SK-N-SH treated with all-trans-retinoic acid at 6 μM for 48 hours (cell line): ENCODE data around the gene NGEF.

ENCODE experiments used
- ATAC-seq: fragments of 200-7000 bp; cut with Tn5 transposase; 3 replicates; pipeline ENCODE4 v1.9.1; 2020; ENCODE audit warnings: mild to moderate bottlenecking, moderate library complexity
- ARNTL ChIP-seq: fragments of 450-650 bp; formaldehyde crosslinking; IDR thresholded peaks from 2 replicates; pipeline ENCODE4 v1.5.0; 2020; ENCODE audit warnings: low read depth, mild to moderate bottlenecking, moderate library complexity, borderline replicate concordance
- BACH2 ChIP-seq: fragments of 250-450 bp; sonication (Bioruptor Pico); IDR thresholded peaks from 2 replicates; pipeline ENCODE4 v1.9.0; 2021; ENCODE audit warnings: mild to moderate bottlenecking, borderline replicate concordance
- CSDC2 ChIP-seq: fragments of 250-450 bp; sonication (Bioruptor Pico); IDR thresholded peaks from 2 replicates; pipeline ENCODE4 v1.5.0; 2020; ENCODE audit warnings: mild to moderate bottlenecking, moderate library complexity
- GLIS3 ChIP-seq: fragments of 250-450 bp; sonication (Bioruptor Pico); IDR thresholded peaks from 2 replicates; pipeline ENCODE4 v1.5.0; 2020; ENCODE audit warnings: mild to moderate bottlenecking, moderate library complexity
- ISL1 ChIP-seq: fragments of 250-450 bp; sonication (Bioruptor Pico); IDR thresholded peaks from 2 replicates; pipeline ENCODE4 v2.1.2; 2022; ENCODE audit warnings: mild to moderate bottlenecking, moderate library complexity
- OSR1 ChIP-seq: fragments of 250-450 bp; sonication (Bioruptor Pico); IDR thresholded peaks from 2 replicates; pipeline ENCODE4 v1.8.0; 2022; ENCODE audit warnings: moderate library complexity, mild to moderate bottlenecking, inconsistent platforms
- PPARA ChIP-seq: fragments of 250-450 bp; sonication (Bioruptor Pico); IDR thresholded peaks from 2 replicates; pipeline ENCODE4 v1.5.0; 2020; ENCODE audit warnings: mild to moderate bottlenecking, borderline replicate concordance
- RARB ChIP-seq: fragments of 250-450 bp; sonication (Bioruptor Pico); IDR thresholded peaks from 2 replicates; pipeline ENCODE4 v1.8.0; 2021; ENCODE audit warnings: mild to moderate bottlenecking, moderate library complexity
- SNAI2 ChIP-seq: fragments of 250-450 bp; sonication (Bioruptor Pico); IDR thresholded peaks from 2 replicates; pipeline ENCODE4 v1.5.0; 2020; ENCODE audit warnings: mild to moderate bottlenecking, moderate library complexity
- TCF4 ChIP-seq: fragments of 250-450 bp; sonication (Bioruptor Pico); IDR thresholded peaks from 2 replicates; pipeline ENCODE4 v1.8.0; 2021; ENCODE audit warnings: mild to moderate bottlenecking, moderate library complexity, borderline replicate concordance
- TOX ChIP-seq: fragments of 250-450 bp; sonication (Bioruptor Pico); IDR thresholded peaks from 2 replicates; pipeline ENCODE4 v1.8.0; 2021; ENCODE audit warnings: mild to moderate bottlenecking, moderate library complexity, borderline replicate concordance
- ZC3H10 ChIP-seq: fragments of 250-450 bp; sonication (Bioruptor Pico); IDR thresholded peaks from 2 replicates; pipeline ENCODE4 v1.5.1; 2021; ENCODE audit warnings: mild to moderate bottlenecking, moderate library complexity
- ZFP3 ChIP-seq: fragments of 250-450 bp; sonication (Bioruptor Pico); IDR thresholded peaks from 2 replicates; pipeline ENCODE4 v1.5.0; 2020; ENCODE audit warnings: mild to moderate bottlenecking, moderate library complexity
- ZFP30 ChIP-seq: fragments of 450-650 bp; formaldehyde crosslinking; IDR thresholded peaks from 2 replicates; pipeline ENCODE4 v1.5.0; 2022; ENCODE audit warnings: mild to moderate bottlenecking, moderate library complexity
- ZNF565 ChIP-seq: fragments of 450-650 bp; formaldehyde crosslinking; conservative IDR thresholded peaks from 2 replicates; pipeline ENCODE4 v1.5.0; 2020; ENCODE audit warnings: low read depth, mild to moderate bottlenecking, moderate library complexity
- ZNF70 ChIP-seq: fragments of 450-650 bp; formaldehyde crosslinking; IDR thresholded peaks from 2 replicates; pipeline ENCODE4 v1.5.0; 2020; ENCODE audit warnings: mild to moderate bottlenecking, moderate library complexity
- ZNF8 ChIP-seq: fragments of 450-650 bp; formaldehyde crosslinking; IDR thresholded peaks from 2 replicates; pipeline ENCODE4 v1.5.0; 2020; ENCODE audit warnings: mild to moderate bottlenecking, moderate library complexity
- TF ChIP-seq, protein P1 (sequence below): fragments of 250-450 bp; sonication (Bioruptor Pico); IDR thresholded peaks from 2 replicates; pipeline ENCODE4 v1.8.0; 2020; ENCODE audit warnings: mild to moderate bottlenecking, moderate library complexity, borderline replicate concordance
- TF ChIP-seq, protein P2 (sequence below): fragments of 250-450 bp; sonication (Bioruptor Pico); IDR thresholded peaks from 2 replicates; pipeline ENCODE4 v1.5.1; 2021; ENCODE audit warnings: mild to moderate bottlenecking, moderate library complexity
- TF ChIP-seq, protein P3 (sequence below): fragments of 250-450 bp; sonication (Bioruptor Pico); IDR thresholded peaks from 2 replicates; pipeline ENCODE4 v1.5.1; 2020; ENCODE audit warnings: low read depth, mild to moderate bottlenecking, moderate library complexity
- TF ChIP-seq, protein P4 (sequence below): fragments of 250-450 bp; sonication (Bioruptor Pico); IDR thresholded peaks from 2 replicates; pipeline ENCODE4 v1.5.0; 2020; ENCODE audit warnings: mild to moderate bottlenecking, moderate library complexity

The NGEF gene

DNA sequence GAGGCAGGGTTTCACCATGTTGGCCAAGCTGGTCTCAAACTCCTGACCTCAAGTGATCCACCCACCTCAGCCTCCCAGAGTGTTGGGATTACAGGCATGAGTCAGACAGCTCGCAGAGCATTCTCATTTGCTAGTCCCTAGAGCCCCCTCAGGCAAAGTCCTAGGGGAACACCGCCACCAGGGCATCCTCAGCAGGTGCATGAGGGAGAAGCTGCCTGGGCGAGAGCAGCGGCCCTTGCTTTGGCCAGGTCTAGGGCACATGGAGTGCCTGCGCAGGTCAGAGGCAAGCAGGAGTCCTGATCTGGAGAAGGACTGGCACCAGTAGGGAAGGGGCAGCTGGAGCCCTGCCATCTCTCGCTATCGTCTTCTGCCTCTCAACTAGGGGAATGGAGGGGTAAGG is 32.4 kb downstream of the NGEF start:
- TF ChIP-seq CSDC2 (CRISPR knock-in tag): no peak
- TF ChIP-seq, protein P1, sequence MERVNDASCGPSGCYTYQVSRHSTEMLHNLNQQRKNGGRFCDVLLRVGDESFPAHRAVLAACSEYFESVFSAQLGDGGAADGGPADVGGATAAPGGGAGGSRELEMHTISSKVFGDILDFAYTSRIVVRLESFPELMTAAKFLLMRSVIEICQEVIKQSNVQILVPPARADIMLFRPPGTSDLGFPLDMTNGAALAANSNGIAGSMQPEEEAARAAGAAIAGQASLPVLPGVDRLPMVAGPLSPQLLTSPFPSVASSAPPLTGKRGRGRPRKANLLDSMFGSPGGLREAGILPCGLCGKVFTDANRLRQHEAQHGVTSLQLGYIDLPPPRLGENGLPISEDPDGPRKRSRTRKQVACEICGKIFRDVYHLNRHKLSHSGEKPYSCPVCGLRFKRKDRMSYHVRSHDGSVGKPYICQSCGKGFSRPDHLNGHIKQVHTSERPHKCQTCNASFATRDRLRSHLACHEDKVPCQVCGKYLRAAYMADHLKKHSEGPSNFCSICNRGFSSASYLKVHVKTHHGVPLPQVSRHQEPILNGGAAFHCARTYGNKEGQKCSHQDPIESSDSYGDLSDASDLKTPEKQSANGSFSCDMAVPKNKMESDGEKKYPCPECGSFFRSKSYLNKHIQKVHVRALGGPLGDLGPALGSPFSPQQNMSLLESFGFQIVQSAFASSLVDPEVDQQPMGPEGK (CRISPR knock-in tag): no peak
- TF ChIP-seq, protein P2, sequence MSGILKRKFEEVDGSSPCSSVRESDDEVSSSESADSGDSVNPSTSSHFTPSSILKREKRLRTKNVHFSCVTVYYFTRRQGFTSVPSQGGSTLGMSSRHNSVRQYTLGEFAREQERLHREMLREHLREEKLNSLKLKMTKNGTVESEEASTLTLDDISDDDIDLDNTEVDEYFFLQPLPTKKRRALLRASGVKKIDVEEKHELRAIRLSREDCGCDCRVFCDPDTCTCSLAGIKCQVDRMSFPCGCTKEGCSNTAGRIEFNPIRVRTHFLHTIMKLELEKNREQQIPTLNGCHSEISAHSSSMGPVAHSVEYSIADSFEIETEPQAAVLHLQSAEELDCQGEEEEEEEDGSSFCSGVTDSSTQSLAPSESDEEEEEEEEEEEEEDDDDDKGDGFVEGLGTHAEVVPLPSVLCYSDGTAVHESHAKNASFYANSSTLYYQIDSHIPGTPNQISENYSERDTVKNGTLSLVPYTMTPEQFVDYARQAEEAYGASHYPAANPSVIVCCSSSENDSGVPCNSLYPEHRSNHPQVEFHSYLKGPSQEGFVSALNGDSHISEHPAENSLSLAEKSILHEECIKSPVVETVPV (CRISPR knock-in tag): no peak
- TF ChIP-seq ZC3H10: no peak
- no peak for TF ChIP-seq ZFP30 (CRISPR knock-in tag)
- TF ChIP-seq OSR1 (CRISPR knock-in tag): no peak
- TF ChIP-seq PPARA (CRISPR knock-in tag): no peak
- TF ChIP-seq, protein P3, sequence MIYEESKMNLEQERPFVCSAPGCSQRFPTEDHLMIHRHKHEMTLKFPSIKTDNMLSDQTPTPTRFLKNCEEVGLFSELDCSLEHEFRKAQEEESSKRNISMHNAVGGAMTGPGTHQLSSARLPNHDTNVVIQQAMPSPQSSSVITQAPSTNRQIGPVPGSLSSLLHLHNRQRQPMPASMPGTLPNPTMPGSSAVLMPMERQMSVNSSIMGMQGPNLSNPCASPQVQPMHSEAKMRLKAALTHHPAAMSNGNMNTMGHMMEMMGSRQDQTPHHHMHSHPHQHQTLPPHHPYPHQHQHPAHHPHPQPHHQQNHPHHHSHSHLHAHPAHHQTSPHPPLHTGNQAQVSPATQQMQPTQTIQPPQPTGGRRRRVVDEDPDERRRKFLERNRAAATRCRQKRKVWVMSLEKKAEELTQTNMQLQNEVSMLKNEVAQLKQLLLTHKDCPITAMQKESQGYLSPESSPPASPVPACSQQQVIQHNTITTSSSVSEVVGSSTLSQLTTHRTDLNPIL (CRISPR knock-in tag): no peak
- TF ChIP-seq GLIS3: no peak
- TF ChIP-seq, protein P4, sequence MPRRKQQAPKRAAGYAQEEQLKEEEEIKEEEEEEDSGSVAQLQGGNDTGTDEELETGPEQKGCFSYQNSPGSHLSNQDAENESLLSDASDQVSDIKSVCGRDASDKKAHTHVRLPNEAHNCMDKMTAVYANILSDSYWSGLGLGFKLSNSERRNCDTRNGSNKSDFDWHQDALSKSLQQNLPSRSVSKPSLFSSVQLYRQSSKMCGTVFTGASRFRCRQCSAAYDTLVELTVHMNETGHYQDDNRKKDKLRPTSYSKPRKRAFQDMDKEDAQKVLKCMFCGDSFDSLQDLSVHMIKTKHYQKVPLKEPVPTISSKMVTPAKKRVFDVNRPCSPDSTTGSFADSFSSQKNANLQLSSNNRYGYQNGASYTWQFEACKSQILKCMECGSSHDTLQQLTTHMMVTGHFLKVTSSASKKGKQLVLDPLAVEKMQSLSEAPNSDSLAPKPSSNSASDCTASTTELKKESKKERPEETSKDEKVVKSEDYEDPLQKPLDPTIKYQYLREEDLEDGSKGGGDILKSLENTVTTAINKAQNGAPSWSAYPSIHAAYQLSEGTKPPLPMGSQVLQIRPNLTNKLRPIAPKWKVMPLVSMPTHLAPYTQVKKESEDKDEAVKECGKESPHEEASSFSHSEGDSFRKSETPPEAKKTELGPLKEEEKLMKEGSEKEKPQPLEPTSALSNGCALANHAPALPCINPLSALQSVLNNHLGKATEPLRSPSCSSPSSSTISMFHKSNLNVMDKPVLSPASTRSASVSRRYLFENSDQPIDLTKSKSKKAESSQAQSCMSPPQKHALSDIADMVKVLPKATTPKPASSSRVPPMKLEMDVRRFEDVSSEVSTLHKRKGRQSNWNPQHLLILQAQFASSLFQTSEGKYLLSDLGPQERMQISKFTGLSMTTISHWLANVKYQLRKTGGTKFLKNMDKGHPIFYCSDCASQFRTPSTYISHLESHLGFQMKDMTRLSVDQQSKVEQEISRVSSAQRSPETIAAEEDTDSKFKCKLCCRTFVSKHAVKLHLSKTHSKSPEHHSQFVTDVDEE: no peak
- no peak for TF ChIP-seq TCF4 (CRISPR knock-in tag)
- TF ChIP-seq ZNF565 (CRISPR knock-in tag): no peak
- TF ChIP-seq TOX (CRISPR knock-in tag): no peak
- no peak for TF ChIP-seq ZNF70 (CRISPR knock-in tag)
- TF ChIP-seq ZFP3 (CRISPR knock-in tag): no peak
- TF ChIP-seq RARB (CRISPR knock-in tag): no peak
- TF ChIP-seq ARNTL (CRISPR knock-in tag): no peak
- no peak for TF ChIP-seq BACH2 (CRISPR knock-in tag)
- no peak for ATAC-seq

DNA sequence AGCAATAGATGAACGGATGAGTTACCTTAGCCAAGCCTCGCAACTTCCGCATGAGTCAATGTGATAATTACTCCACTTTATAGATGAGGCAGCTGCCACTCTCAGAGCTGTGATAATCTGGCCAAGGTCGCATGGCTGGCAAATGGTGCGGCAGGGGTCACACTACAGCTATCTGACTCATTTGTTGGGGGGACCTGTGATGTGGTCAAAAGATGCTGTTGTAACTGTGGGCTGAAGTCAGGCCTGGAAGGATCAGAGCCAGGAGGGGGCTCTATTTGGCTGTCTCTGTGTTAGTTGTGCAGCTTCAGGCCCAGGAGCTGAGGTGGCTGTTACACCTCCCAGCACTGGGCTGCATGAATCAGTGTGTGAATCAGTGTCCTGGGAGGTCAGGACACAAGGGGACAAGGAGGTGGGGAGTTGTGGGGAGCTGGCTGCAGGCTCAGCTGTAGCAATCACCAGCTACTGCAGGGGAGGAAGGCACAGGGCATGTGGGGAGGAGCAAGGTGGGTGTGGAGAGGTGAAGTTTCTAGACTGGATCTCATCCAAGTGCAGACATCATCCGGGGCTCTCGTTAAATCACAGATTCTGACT is 33.1 kb downstream of the NGEF start:
- no peak for TF ChIP-seq ZC3H10
- TF ChIP-seq, protein P3 (CRISPR knock-in tag): no peak
- TF ChIP-seq PPARA (CRISPR knock-in tag): no peak
- TF ChIP-seq ISL1 (CRISPR knock-in tag): no peak
- TF ChIP-seq RARB (CRISPR knock-in tag): no peak
- no peak for TF ChIP-seq ARNTL (CRISPR knock-in tag)
- no peak for TF ChIP-seq OSR1 (CRISPR knock-in tag)
- no peak for TF ChIP-seq ZFP30 (CRISPR knock-in tag)
- TF ChIP-seq, protein P2 (CRISPR knock-in tag): no peak
- no peak for TF ChIP-seq ZNF565 (CRISPR knock-in tag)
- TF ChIP-seq SNAI2 (CRISPR knock-in tag): no peak
- TF ChIP-seq, protein P1 (CRISPR knock-in tag): no peak
- TF ChIP-seq, protein P4: no peak
- no peak for TF ChIP-seq ZFP3 (CRISPR knock-in tag)
- no peak for TF ChIP-seq ZNF8 (CRISPR knock-in tag)
- peak; percentile 92 for ATAC-seq
